Measurements from ENCODE around the gene KHDC1L. TPM values are rescaled to one million over a fixed set of nuclear protein-coding genes. Genes with fewer than 3 reads are reported as not detected.

Gene KHDC1L
- total RNA-seq, 1 experiment from 2014 or later: not detected

DNA sequence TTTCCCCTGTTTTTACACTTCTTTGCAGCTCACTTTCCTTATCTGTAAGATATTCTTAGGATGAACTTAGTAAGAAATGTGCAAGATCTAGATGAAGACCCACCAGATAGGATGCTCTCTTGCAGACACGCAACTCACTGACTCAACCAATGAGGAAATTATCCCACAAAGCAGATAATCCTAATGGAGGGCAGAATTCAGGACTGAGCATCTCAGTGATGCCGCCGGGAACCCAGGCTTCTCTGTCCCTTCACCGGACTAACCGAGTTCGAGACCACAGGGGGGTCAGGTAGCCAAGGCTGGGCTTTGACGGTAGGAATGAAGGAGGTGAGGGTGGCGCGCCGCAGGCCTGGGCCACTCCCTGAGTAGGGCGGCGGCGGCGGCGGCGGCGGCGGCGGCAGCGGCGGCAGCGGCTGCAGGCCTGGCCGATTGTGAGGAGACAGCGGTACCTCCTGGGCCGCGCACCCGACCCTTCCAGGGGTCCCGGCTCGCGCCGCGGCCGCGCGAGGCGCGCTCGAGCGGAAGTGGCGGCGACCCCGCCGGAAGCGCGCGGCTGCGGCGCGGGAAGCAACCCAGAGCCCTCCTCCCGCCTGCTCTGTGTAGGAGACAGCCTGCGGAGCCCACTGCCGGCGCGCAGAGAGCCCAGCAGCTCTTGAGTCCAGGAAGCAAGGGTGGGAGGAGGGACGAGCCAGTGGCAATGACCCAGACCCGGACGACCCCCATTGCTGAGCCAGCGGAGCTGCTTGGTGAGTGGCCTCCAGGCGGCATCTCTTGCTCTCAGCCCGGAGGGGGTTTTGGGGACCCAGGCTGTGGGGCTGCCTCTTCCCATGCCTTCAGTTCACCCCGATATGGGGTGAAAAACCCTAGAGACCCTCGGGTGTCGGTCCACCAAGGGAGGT is 37.6 kb upstream of the KHDC1L start, which contains the start of gene KHDC1:
TSS of gene KHDC1 (minus strand) at position 526 of the 899 bp plus-strand sequence. CDS start 20,679 bp downstream, outside the sequence.
- H2AFZ ChIP-seq (ENCODE audit: low read length): no peak within 1 kb of the TSS
- no peak within 1 kb of the TSS for H4K5ac ChIP-seq (ENCODE audit: insufficient read length, low read depth, low read length)
- no peak within 1 kb of the TSS for H2AK5ac ChIP-seq (ENCODE audit: insufficient read length, low read length)
- no peak within 1 kb of the TSS for H4K91ac ChIP-seq (ENCODE audit: insufficient read length, low read depth, low read length)
- H3K4me2 ChIP-seq (ENCODE audit: insufficient read depth, insufficient read length, low read length): peak within 1 kb of the TSS; percentile 81
- peaks cover 1 to 30% (median 29%) of the 10 kb centered on the region in 3 experiments; a peak in 6 of 7 replicates for H3K36me3 Mint-ChIP-seq (ENCODE audit: insufficient read depth in 1 of 3, low read depth in 3 of 3)
- H3K9me3 ChIP-seq (ENCODE audit: control insufficient read depth, low read depth, low read length): no peaks in the 10 kb centered on the region
- no peak within 1 kb of the TSS for H4K8ac ChIP-seq (replicated peaks; ENCODE audit: insufficient read length, low read depth, low read length)
- TF ChIP-seq CTCF (conservative IDR thresholded peaks at IDR 0.05): no peak
- no peaks in the 10 kb centered on the region for H4K20me1 ChIP-seq (ENCODE audit: control insufficient read depth, insufficient read depth, insufficient read length)
- peak within 1 kb of the TSS in 1 of 3 experiments; percentile 5; a peak in 3 of 7 replicates for H3K27ac Mint-ChIP-seq
- H3T11ph ChIP-seq (ENCODE audit: low read length): no peak within 1 kb of the TSS
- peak; percentile 73 for DNase-seq
- no peak within 1 kb of the TSS for H2BK5ac ChIP-seq (ENCODE audit: insufficient read length, low read length)
- H3K27me3 ChIP-seq (ENCODE audit: insufficient read depth, low read length): no peaks in the 10 kb centered on the region
- H3K14ac ChIP-seq (ENCODE audit: insufficient read depth, low read length): peak within 1 kb of the TSS; percentile 79
- no peak within 1 kb of the TSS for H3K18ac ChIP-seq (ENCODE audit: insufficient read length, low read depth, low read length)
- no peaks in the 10 kb centered on the region for H3K9me3 Mint-ChIP-seq
- H3K4ac ChIP-seq (ENCODE audit: low read depth, low read length): no peak within 1 kb of the TSS
- no peak within 1 kb of the TSS for H2BK15ac ChIP-seq (ENCODE audit: low read depth, low read length)
- no peaks in the 10 kb centered on the region for H3K79me2 ChIP-seq (ENCODE audit: insufficient read depth, low read length)
- H3K27me3 Mint-ChIP-seq (ENCODE audit: low read depth): no peaks in the 10 kb centered on the region
- H3K23me2 ChIP-seq (ENCODE audit: insufficient read length, low read depth, low read length, poor library complexity, severe bottlenecking): no peaks in the 10 kb centered on the region
- no peaks in the 10 kb centered on the region for H3K4me1 ChIP-seq (ENCODE audit: insufficient read depth, low read length)
- peaks cover 29 to 33% of the 10 kb centered on the region in 2 experiments for H3K4me1 Mint-ChIP-seq
- H3K56ac ChIP-seq (ENCODE audit: insufficient read length, low read depth, low read length): no peak within 1 kb of the TSS
- no CpG with 5 or more reads among the region's 63 CpGs for WGBS (ENCODE audit: extremely low coverage, insufficient read length, low lambda C conversion rate)
- peak within 1 kb of the TSS; percentile 77 to 78 for H3K4me3 Mint-ChIP-seq
- H2BK20ac ChIP-seq (ENCODE audit: low read depth, low read length, poor library complexity, severe bottlenecking): no peak within 1 kb of the TSS
- no peaks in the 10 kb centered on the region for H3K79me1 ChIP-seq (ENCODE audit: insufficient read depth, low read depth, low read length, poor library complexity, severe bottlenecking)
- H3K27ac ChIP-seq (ENCODE audit: insufficient read length, low read depth, low read length): no peak within 1 kb of the TSS
- H2BK120ac ChIP-seq (ENCODE audit: low read depth, low read length, poor library complexity, severe bottlenecking): no peak within 1 kb of the TSS
- H3K9ac ChIP-seq (ENCODE audit: extremely low read depth, insufficient read length, low read length): peak within 1 kb of the TSS; percentile 46
- no peak within 1 kb of the TSS for H3K23ac ChIP-seq (ENCODE audit: insufficient read length, low read depth, low read length)
- no peak within 1 kb of the TSS for H2BK12ac ChIP-seq (ENCODE audit: insufficient read length, low read depth, low read length)

Data from H9 (cell line).